C4-2B (cell line): ENCODE results near the gene UNKL.

Source experiments
- CTCF ChIP-seq: fragments of 450-650 bp; conservative IDR thresholded peaks from 2 replicates; pipeline ENCODE4 v1.5.1; 2017; ENCODE audit warnings: mild to moderate bottlenecking
- ZFX ChIP-seq: fragments of 450-650 bp; IDR thresholded peaks from 2 replicates; pipeline ENCODE4 v1.6.1; 2017

GRCh38 chr16:1429012-1429411, 14.5 kb upstream of the UNKL start:
- no peak for TF ChIP-seq CTCF
- TF ChIP-seq ZFX = no peak
